Measurements from ENCODE around the gene STIM2.

STIM2 gene

GRCh38 chr4:26930964-26931363, 70.3 kb downstream of the STIM2 start:
- TF ChIP-seq, protein P1, sequence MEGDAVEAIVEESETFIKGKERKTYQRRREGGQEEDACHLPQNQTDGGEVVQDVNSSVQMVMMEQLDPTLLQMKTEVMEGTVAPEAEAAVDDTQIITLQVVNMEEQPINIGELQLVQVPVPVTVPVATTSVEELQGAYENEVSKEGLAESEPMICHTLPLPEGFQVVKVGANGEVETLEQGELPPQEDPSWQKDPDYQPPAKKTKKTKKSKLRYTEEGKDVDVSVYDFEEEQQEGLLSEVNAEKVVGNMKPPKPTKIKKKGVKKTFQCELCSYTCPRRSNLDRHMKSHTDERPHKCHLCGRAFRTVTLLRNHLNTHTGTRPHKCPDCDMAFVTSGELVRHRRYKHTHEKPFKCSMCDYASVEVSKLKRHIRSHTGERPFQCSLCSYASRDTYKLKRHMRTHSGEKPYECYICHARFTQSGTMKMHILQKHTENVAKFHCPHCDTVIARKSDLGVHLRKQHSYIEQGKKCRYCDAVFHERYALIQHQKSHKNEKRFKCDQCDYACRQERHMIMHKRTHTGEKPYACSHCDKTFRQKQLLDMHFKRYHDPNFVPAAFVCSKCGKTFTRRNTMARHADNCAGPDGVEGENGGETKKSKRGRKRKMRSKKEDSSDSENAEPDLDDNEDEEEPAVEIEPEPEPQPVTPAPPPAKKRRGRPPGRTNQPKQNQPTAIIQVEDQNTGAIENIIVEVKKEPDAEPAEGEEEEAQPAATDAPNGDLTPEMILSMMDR (IDR thresholded peaks at IDR 0.05; ENCODE audit: low read depth, low read length, missing control alignments): no peak
- no peak overlapping the region for H3K4me3 ChIP-seq (replicated peaks; ENCODE audit: low read depth, low read length)
- no peak for DNase-seq (ENCODE audit: extremely low read depth, low read depth)

- no peak for DNase-seq (ENCODE audit: extremely low read depth, low read depth)
- no peak overlapping the region for H3K4me3 ChIP-seq (replicated peaks; ENCODE audit: low read depth, low read length)
- TF ChIP-seq, protein P1 (IDR thresholded peaks at IDR 0.05; ENCODE audit: low read depth, low read length, missing control alignments): no peak
Measured at GRCh38 chr4:26931451-26931850, 70.8 kb downstream of the STIM2 start.

DNA sequence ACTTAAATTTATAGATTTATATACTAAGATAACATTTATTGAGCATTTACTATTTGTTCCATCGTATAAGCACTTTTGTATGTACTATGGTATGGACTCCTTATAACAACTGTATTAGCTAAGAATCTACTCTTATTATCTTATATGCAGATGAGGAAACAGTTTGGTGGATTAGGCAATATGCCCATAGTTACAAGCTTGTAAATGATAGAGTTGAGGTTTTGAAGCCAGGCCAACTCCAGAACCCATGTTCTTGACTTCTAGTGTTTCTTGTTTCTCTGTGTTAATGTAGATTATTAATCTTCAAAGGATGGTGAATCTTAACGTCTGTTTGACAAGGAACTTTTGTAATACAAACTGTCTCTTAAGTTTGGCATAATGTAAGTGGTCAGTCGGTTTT, 71.3 kb downstream of the STIM2 start:
- DNase-seq (ENCODE audit: extremely low read depth, low read depth): no peak
- TF ChIP-seq, protein P1 (IDR thresholded peaks at IDR 0.05; ENCODE audit: low read depth, low read length, missing control alignments): no peak
- H3K4me3 ChIP-seq (replicated peaks; ENCODE audit: low read depth, low read length): no peak overlapping the region

DNA sequence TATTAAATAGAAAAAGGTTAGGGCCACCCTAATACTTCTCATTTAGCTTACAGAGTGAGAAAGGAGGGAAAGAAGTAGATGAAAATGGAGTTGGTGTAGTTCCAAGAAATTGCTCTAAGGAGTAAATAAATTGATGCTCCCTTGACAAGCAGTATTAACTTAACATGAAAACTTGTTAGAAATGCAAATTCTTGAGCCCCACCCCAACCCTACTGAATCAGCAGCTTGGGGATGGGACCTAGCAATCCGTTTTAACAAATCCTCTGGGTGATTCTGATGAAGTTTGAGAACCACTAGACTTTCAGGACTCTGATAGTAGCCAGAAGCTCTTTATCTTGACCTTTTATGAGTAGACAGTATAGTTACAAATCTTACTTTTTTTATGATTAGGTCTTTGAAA, 74.8 kb downstream of the STIM2 start:
- TF ChIP-seq, protein P1 (IDR thresholded peaks at IDR 0.05; ENCODE audit: low read depth, low read length, missing control alignments): no peak
- H3K4me3 ChIP-seq (replicated peaks; ENCODE audit: low read depth, low read length): no peak overlapping the region
- no peak for DNase-seq (ENCODE audit: extremely low read depth, low read depth)

GRCh38 chr4:26936284-26937065, 75.8 kb downstream of the STIM2 start:
- no peak overlapping the region for H3K4me3 ChIP-seq (replicated peaks; ENCODE audit: low read depth, low read length)
- TF ChIP-seq, protein P1 (IDR thresholded peaks at IDR 0.05; ENCODE audit: low read depth, low read length, missing control alignments): no peak
- DNase-seq (ENCODE audit: extremely low read depth, low read depth): no peak

DNA sequence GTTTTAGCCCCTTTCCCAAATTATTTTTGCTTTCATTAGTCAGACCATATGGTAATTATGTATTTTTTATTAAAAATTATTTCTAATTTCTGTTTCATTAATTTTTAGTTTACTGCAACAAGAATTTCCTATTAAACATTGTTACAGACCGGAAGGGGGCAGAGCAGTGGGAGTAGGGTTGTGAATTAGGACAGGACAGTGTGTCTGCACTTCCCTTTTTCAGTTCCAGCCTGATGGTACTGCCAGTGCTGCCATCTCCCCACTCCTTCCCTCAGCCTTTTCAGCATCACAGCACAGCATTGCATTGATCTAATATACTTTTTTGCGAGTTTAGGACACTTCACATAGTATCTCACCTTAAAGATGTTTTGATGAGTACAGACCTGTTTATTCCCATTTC, 76.5 kb downstream of the STIM2 start:
- no peak overlapping the region for H3K4me3 ChIP-seq (replicated peaks; ENCODE audit: low read depth, low read length)
- no peak for DNase-seq (ENCODE audit: extremely low read depth, low read depth)
- TF ChIP-seq, protein P1 (IDR thresholded peaks at IDR 0.05; ENCODE audit: low read depth, low read length, missing control alignments): no peak

GRCh38 chr4:26937567-26937966, 76.9 kb downstream of the STIM2 start:
- no peak overlapping the region for H3K4me3 ChIP-seq (replicated peaks; ENCODE audit: low read depth, low read length)
- DNase-seq (ENCODE audit: extremely low read depth, low read depth): no peak
- TF ChIP-seq, protein P1 (IDR thresholded peaks at IDR 0.05; ENCODE audit: low read depth, low read length, missing control alignments): no peak
